Stimulated activated CD8-positive, alpha-beta memory T cell treated with anti-CD3 and anti-CD28 coated beads, Interleukin-2, amount 100 ng/mL, for 1 hour (primary cell): Measurements from ENCODE around the gene PRSS56.

Experiments
- DNase-seq, 2 donors: peaks; one replicate each; pipeline ENCODE4 v3.0.0-alpha.2; 2020; ENCODE audit warnings: low read depth in 2 of 2

Gene PRSS56

DNA sequence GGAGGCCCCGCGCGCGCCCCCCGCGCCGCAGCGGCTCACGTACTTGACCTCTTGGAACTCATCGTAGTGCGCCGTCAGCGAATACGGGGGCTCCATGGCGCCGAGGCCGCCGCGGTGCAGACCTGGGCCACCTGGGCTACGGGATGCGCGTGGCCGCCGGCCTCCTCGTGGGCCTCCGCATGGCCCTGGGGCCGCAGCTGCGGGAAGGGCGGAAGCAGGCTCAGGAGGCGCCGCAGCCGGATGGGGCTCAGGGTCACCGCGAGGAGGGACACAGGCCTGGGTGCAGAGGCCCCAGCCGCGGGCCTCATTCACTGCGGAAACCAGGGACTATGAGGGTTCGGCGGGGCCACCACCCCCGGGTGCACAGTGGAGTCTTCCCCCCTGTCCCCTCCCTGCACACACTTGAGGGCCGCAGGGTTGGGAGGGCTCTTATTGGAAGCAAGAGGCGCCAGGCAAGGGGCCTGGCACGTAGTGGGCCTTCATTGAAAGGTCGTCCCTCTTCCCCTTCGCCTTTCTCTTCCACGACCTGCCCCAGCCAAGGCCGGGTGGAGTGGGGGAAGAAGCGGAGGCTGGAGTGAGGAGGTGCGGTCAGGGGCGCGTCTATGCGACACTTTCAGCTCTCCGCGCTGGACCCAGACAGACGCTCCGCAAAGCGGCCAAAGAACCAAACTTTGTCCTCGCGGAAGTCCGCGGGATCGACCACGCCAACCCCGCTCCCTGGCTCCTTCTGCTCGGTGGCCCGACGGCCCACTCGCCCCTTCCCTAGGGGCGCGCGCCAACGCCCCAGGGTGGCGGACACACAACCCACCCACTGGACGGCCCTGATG lies 33.4 kb upstream of the PRSS56 start:
- no peak for DNase-seq

DNA sequence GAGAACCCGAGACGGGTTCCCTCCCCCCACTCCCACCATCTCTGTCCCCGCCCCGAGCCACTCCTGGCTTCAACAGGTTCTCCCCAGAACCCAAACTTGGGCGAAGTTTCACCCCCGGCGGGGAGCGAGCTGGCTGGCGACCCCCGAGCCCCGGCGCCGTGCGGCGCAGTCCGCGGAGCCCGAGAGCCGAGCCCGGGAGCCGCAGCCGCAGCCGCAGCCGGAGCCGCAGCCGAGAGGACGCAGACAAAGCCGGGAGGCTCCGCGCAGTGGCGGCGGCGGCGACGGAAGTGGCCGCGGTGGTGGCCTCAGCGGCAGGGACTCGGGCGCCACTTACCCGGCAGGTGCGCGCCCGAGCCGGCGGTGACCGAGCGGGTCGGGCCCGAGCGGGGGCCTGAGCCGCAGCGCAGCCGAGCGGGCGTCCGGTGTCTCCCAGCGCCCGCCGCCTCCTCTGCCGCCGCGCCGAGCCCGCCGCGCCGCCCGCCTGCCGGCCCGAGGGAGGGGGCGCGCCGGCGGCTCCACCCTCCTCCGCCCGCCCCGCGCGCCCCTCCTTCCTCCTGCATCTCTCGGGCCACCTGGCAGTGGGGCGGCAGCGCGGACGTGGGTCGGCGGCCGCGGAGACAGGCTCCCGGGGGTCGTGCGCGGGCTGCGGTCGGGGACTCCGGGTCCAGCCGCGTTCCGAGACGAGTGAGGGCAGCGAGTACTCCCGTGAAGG lies 32.6 kb upstream of the PRSS56 start, which contains the start of gene ECEL1:
Gene ECEL1 (minus strand): TSS at position 450 of the 712 bp plus-strand sequence. CDS start 1,181 bp downstream, outside the sequence.
- DNase-seq: no peak

DNA sequence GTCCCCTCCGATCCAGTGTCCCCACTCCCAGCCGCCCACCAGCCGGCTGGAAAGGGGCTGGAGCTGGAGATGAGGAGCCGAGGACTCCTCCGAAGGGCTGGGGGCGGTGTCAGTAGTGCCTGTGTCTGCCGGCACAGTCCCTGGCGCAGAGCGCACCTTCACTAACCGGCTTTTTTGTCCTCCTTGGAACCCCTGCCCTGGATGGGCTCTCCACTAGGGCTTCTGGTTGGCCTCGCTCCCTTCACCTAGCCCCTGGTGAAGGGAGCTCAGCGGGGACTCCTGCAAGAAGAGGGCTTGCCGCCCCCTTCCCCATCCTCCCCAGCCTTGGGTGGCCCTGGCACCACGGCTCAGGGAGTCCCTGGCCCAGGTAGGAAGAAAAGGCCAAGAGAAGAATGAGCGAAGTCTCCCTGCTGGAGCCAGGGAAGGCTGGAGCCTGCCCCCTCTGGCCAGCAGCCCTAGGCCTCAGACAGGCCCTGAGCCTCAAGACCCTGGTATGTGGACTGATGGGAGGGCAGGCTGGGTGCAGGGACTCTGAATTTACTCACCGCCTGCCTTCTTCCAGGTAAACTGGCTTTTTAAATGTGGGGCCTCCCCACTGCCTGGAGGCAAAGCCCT lies 32.0 kb upstream of the PRSS56 start:
- DNase-seq: no peak

DNA sequence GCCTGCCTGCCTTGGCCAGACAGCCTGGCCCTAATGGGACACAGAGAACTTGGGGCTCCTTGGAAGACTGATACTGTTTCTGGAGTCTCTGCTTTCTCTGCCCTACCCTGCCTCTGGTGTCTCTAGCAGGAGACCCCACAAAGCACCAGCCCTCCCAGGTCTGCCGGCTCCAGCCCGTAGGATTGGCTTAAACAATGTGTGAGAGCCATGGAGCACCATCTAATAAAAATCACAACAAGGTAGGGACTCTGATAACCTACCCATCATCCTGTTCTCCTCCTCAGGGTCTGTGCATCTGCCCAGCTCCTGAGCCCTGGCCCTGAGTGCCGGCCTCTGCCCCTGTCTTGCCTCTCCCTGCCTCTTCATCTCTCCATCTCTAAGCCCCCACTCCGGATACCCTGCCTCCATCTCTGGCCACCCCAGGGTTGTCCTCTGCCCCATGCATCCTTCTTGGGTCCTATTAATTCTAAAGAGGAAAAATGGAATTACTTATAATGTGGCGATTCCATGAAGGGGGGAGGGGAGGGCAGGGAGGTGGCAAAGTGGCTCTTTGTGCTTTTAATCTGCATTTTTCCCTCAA lies 31.4 kb upstream of the PRSS56 start:
- DNase-seq: no peak

DNA sequence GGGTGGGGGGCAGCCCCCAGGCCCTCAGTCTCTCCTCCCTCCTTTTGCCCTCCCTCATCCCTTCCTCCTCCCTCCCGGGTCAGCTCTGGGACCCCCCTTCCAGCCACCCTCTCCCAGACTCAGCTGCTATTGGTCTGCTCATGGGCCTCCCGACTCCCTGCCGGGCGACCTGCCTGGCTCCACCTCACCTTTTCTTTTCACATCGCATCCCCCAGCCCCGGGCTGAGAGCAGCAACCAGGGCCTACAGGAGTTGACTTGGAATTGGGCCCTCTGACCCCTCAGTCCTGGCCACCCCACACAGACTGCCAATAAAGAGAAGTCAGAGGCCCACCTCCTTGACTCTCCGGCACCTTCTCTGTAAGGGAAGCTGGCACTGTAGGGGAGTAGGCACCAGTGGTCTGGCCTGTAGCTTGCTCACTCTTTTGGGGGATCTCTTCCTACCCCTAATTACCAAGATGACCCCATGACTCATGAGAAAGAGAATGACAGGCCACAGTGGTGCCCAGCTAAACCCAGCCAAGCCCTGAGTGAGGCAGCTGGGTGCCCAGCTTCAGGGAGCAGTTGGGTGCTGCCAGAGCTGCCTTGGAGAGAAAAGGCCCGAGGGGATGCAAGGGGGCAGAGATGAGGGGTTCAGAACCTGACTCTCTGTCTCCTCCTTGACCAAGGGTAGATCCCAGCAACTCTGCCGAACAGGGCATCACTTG lies 30.5 kb upstream of the PRSS56 start:
- DNase-seq: no peak

DNA sequence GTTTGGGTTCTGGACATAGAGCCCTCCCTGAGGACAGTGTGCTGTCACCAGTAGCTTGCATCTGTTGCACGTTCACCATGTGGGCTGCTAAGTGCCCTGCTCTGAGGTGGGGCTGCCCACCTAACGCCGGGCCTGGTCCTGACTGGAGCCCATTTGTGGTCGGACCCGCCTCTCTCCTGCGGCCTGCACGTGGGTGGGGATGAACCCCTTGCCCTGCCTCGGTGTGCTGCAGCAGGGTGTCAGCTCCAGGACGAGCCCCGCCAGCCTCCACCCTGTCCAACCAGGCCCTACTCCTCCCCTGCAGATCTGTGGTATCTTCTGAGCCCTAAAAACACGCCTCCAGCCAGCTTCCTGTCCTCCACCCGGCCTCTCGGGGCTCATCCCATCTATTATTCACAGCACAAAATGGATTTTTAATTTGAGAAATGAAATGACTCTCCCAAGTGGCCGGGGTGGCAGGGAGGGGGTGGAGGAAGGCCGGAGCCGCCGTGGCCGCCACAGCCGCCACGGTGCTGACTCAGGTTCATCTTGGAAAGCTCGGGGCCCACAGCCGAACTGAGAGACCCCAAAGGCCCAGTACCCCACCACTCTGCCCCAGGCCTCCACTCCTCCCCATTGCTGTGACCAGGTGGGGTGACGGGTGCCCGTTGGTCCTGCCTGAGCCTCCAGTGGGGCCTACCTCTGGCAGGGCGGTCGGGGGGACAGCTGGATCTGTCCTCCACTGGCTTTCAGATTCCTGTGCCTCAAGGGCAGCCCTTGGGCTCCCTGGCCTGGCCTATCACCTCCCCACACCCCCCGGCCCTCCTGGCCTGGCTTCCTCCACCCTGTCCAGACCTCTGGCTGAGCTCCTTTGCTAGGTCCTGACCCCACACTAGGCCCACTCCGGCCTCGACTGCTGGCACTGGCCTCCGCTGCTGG lies 29.7 kb upstream of the PRSS56 start:
- DNase-seq: no peak

DNA sequence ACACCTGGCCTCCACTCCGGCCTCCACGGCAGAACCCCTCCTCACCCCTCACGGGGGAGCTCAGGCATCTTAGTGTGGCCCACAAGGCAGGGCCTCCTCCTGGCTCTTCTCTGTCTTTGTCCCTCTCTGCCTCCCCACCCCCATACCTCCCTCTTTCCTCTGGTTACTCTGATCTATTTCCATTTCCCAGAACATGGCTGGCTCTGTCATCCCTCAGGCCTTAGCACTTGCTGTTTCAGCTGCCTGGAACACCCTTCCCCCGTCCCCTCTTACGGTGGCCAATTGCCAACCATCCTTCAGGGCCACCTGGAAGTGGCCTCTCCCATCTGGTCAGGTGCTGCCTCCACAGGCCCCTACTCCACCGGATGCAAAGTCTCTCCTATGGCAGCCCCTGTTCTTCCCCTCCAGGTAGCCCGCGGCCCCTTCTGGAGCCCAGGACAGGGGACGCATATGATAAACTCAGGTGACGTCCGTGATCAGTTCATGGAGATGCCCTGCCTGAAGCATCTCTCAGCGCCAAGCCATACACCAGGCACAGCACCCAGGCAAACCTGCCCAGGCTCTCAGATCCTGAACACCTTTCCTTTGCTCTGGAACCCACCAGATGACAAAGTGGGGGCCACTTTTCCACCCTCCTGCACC lies 28.9 kb upstream of the PRSS56 start:
- DNase-seq: no peak

DNA sequence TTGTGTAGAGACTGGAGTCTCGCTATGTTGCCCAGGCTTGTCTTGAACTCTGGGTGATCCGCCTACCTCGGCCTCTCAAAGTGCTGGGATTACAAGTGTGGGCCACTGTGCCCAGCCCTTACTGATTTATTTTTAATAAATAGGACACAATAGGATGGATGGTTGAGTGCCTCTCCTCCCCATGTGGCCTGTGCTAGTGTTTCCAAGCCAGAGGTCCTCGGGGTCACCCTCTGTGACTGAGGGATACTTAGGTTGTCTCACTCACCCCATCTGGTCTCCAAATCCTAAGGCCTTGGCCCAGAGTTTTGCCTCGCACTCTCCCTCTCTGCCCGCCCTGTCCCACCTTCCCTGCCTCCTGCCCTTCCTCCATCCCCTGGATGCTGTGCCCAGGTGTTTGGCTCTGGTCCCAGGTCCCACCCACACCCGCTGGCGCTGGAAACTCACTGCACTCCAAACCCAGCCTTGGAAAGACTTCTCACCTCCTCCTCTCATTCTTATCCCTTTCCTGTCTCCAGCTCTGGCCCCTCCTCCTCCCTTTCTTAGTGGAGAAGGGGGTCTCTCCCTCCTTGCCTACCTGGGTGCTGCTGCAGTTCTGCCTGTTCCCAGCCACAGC lies 27.8 kb upstream of the PRSS56 start:
- no peak for DNase-seq

DNA sequence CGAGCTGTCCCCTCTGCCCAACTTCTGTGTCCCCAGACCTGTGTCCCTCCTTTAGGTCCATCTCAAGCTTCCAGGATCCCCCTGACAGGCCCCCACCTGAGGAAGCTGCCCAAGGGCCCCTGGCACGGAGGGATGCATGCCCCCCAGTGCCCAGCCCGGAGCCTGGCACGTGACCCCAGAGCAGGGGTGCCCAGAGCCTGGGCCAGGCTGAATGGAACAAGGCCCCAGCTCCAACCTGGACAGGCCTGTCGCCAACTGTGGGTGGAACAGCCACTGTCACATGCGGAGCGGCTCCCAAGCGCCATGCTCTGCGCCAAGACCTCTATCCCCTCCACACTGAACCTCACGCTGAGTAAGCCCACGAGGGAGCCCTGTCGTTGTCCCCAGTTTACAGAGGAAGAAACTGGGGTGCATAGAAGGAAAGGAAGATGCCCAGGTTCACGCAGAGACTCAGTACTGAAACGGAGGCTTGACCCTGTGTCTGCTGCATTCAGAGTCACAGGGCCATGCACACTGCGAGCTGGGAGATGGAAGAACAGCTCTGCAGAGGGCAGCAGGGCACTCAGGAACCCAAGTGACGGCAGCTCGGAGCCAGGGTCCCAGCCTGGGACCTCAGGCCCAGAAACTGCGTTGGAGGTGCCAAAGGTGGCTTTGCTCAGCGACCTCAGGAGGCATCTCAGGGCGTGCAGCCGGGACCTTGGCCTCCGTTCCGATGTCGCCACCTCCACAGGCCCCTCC lies 27.1 kb upstream of the PRSS56 start:
- DNase-seq: no peak

DNA sequence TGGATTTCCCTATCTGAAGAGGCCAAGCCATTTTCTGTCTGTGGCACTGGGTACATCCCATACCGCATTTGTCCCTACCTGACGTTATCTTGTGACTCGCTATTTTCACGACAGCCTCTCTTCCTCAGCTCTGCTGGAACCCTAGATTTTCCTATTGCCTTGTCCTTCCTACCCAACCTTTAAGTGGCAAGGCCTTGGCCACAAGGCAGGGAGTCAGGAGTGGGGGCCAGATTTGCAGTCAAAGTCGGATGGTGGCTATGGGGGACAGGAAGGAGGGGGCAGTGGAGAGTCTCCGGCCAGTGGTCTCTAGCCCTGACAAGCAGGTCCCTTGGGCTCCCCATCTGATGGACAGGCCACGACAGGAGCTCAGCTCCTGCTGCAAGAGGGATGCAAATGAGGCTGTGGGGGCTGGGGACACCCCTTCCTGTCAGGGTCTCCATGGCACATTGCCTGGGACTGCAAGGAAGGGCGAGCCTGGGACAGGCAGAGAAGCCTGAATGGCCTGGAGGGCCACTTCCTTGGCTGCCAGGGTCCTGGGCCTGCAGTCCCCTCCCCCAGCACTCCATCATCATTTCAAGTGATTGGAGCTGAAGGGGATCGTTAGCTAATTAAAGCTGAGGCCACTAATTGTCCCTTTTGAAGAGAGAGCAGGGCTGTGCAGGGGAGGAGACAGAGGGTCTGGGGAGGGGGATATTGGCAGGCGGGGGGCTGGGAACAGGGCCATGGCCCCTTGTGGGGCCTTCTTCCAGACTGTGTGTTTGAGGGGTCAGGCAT lies 26.3 kb upstream of the PRSS56 start:
- DNase-seq: no peak

DNA sequence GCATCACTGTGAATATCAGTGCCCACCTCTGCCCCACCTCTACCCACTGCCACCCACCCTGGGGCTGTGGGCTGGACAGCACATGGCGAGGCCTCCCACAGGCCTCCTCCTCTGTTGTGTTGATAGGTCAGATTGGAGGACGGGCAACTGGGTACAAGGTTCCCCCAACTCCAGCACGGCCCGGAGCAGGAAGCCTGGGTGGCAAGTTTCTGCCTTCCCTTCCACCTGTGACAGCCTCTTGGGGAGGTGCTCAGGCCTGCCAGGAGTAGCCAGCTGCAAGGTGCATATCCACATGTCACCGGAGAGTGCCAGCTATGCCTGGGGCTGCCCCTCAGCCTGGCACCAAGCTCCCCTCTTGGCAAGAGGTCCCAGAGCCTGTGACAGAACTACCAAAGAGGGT lies 25.6 kb upstream of the PRSS56 start:
- no peak for DNase-seq

DNA sequence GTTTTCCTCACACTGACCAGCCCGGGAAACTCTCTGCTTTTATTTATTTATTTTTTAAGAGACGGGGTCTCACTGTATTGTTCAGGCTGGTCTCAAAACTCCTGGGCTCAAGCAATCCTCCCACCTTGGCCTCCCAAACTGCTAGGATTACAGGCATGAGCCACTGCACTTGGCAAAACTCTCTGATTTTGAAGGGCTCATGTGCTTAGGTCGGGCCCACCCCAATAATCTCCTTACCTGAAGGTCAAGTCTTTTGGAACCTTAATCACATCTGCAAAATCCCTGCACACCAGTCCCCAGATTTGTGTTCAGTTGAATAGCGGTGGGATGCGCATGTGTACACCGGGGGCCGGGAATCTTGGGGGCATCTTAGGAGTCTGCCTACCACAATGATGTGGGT lies 24.9 kb upstream of the PRSS56 start:
- DNase-seq: no peak

DNA sequence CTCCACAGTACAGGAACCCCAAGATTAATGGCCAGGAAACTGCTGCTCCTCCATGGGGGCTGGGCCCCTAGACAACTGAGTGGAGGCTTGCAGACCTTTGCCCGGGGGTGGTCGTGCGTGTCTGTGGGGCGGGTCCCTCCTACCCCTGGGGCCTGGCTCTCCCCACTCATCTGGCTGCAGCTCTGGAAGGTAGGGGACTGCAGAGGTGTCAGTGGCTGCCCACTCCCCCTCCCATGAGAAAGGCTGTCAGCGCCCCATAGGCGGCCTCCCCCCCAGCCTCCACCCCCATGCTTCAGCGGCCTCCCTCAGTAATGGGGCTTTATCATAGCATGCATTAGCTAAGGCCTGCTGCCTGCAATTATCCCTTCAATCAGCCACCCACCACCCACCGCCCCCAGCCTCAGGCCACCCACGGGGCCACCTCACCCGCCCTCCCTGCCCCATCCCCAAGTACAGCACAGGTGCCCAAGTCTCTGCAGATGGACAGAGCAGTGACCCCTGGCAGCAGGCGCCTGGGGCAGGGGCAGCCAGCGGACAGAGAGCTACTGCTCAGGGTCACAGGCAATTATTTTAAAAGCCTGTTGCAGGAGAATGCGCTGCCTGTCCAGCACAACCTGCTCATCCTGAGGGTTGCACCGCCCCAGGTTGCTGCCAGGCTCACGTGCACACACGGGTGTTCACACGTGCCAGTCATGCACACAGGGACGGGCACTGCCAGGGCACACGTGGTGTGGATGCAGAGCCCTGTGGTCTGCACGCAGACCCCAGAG lies 23.5 kb upstream of the PRSS56 start:
- no peak for DNase-seq

DNA sequence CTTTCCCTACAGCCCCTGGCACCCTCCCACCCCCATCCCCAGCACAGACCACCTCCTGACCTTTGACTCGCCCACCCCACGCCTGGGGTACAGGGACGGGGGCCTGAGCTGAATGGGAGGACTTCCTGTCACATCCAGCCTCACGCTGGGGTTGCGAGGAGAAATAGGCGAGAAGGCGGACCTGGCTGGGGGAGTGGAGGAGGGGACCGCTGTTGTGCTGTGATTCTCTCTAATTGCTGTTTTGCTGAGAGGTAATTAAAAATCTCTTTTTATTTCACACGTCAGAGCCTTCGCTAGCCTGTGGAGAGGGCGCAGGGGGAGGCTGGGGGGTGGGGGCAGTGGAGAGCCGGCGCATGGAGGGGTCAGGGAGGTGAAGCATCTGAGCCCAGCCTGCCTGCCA lies 22.8 kb upstream of the PRSS56 start:
- no peak for DNase-seq

DNA sequence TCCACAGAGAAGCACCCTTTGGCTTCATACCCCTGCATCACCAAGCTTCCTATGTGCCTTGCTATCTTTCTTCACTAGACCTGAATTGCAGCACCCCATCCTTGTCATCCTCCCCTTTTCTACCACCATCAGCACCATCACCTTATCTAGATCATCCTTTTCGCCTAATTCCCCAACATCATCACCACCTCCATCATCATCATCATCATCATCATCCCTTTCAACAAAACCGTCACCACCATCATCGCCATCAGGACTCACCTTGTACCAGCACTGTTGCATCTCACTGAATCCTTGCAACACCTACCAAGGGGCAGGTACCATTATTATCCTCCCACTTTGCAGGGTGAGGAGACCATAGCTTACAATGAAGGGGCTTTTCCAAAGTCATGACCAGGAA lies 21.7 kb upstream of the PRSS56 start:
- no peak for DNase-seq

DNA sequence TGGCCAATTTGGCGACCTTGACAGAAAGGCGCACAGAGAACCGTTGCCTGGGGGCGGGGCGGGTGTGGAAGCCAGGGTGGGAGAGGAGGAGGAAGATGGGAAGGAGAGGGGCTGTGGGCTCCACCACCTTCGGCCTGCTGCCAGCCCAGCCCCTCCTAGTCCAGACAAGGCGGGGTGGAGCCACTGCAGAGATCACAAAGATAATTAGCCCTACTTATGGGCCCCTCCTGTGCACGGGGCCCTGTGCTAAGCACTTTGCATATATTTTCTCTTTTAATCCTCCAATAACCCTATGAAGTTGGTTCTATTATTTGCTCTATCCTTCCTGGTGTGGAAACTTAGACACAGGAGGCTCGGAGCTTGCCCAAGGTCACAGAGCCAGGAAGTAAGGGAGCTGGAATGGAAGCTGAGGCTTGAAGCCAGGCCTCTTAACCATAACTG lies 18.8 kb upstream of the PRSS56 start:
- no peak for DNase-seq

DNA sequence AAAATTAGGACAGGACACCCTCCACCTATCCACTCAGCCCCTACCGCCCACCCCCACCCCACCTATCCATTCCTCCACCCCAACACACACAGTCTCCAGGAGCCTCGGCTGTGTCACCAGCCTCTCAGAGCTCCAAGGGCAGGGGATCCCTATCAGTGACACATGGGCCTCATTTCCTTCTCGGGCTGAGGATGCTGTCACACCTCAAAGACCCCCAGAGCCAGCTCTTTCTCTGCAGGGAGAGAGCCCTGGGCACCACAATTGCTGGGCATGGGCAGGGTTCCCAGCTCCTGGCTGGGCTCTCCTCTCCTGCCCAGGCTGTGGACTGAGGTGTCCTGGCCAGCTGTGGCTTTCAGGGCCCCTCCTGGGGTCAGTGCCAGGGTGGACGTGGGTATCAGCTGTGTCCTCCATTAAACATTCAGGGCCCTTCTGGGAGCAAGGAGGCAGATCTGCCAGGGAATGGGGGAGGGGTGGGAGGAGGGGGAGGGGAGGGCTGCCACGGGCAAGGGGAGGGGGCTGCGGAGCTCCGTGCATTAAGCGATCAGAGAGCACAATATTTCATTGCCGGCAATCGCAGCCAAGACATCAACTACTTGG lies 18.3 kb upstream of the PRSS56 start:
- no peak for DNase-seq
